Astrocyte (in vitro differentiated cells and primary cell): ENCODE measurements around the gene XRCC5.

Source experiments
- EZH2 ChIP-seq: IDR thresholded peaks from 2 replicates; pipeline ENCODE4 v1.6.1; 2012; ENCODE audit warnings: mild to moderate bottlenecking, low read length, inconsistent platforms; ENCODE audit not compliant: insufficient read depth
- TF ChIP-seq, protein P1 (sequence below): IDR thresholded peaks from 2 replicates; pipeline ENCODE4 v1.5.1; 2011; ENCODE audit warnings: low read depth, mild to moderate bottlenecking, inconsistent platforms, low read length, moderate library complexity; ENCODE audit not compliant: insufficient read depth

GRCh38 chr2:216114382-216114713 is 5.2 kb downstream of the XRCC5 start:
- TF ChIP-seq, protein P1, sequence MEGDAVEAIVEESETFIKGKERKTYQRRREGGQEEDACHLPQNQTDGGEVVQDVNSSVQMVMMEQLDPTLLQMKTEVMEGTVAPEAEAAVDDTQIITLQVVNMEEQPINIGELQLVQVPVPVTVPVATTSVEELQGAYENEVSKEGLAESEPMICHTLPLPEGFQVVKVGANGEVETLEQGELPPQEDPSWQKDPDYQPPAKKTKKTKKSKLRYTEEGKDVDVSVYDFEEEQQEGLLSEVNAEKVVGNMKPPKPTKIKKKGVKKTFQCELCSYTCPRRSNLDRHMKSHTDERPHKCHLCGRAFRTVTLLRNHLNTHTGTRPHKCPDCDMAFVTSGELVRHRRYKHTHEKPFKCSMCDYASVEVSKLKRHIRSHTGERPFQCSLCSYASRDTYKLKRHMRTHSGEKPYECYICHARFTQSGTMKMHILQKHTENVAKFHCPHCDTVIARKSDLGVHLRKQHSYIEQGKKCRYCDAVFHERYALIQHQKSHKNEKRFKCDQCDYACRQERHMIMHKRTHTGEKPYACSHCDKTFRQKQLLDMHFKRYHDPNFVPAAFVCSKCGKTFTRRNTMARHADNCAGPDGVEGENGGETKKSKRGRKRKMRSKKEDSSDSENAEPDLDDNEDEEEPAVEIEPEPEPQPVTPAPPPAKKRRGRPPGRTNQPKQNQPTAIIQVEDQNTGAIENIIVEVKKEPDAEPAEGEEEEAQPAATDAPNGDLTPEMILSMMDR, result no peak
- no peak for TF ChIP-seq EZH2
